HepG2 (cell line): ENCODE measurements around the gene APC2. TPM values are rescaled to one million over a fixed set of nuclear protein-coding genes. Genes with fewer than 3 reads are reported as not detected.
A peak's percentile ranks its signal among the peaks of the same experiment; 100 is the strongest.

ENCODE experiments used
- HMG20B ChIP-seq: conservative IDR thresholded peaks from 2 replicates; pipeline ENCODE4 v1.6.1; 2016; ENCODE audit warnings: missing genetic modification reagents, missing compliant biosample characterization
- HMGA1 ChIP-seq: sonication (generic); formaldehyde crosslinking; conservative IDR thresholded peaks from 2 replicates; pipeline ENCODE4 v1.4.0; 2020; ENCODE audit warnings: missing genetic modification reagents
- HOXA3 ChIP-seq: sonication (generic); formaldehyde crosslinking; IDR thresholded peaks from 2 replicates; pipeline ENCODE4 v1.5.0; 2020; ENCODE audit warnings: missing genetic modification reagents
- IKZF4 ChIP-seq: sonication (generic); formaldehyde crosslinking; IDR thresholded peaks from 2 replicates; pipeline ENCODE4 v1.5.1; 2020; ENCODE audit warnings: borderline replicate concordance, mild to moderate bottlenecking, low read depth, missing genetic modification reagents; ENCODE audit errors: not compliant biosample characterization
- IRX3 ChIP-seq: sonication (generic); formaldehyde crosslinking; IDR thresholded peaks from 2 replicates; pipeline ENCODE4 v1.8.1; 2023; ENCODE audit warnings: mild to moderate bottlenecking, low read depth, missing genetic modification reagents, borderline replicate concordance
- KDM1A ChIP-seq: IDR thresholded peaks from 2 replicates; pipeline ENCODE4 v1.6.1; 2016; ENCODE audit warnings: missing compliant biosample characterization
- KDM2A ChIP-seq: sonication (generic); formaldehyde crosslinking; IDR thresholded peaks from 2 replicates; pipeline ENCODE4 v1.4.0; 2020; ENCODE audit warnings: low read depth, missing genetic modification reagents, borderline replicate concordance
- MIXL1 ChIP-seq: IDR thresholded peaks from 2 replicates; pipeline ENCODE4 v1.6.1; 2016
- MTA3 ChIP-seq: sonication (generic); formaldehyde crosslinking; IDR thresholded peaks from 2 replicates; pipeline ENCODE4 v1.4.0; 2020; ENCODE audit warnings: missing genetic modification reagents
- MXD4 ChIP-seq: IDR thresholded peaks from 2 replicates; pipeline ENCODE4 v1.6.1; 2016; ENCODE audit warnings: mild to moderate bottlenecking, missing biosample characterization, missing genetic modification reagents
- NKX3-1 ChIP-seq: sonication (generic); formaldehyde crosslinking; IDR thresholded peaks from 2 replicates; pipeline ENCODE4 v1.5.0; 2020; ENCODE audit warnings: missing genetic modification reagents
- PRDM10 ChIP-seq: sonication (generic); formaldehyde crosslinking; IDR thresholded peaks from 2 replicates; pipeline ENCODE4 v1.4.0; 2020; ENCODE audit warnings: low read depth, missing genetic modification reagents
- RFXAP ChIP-seq: sonication (generic); formaldehyde crosslinking; IDR thresholded peaks from 2 replicates; pipeline ENCODE4 v1.4.0; 2020; ENCODE audit warnings: missing genetic modification reagents, borderline replicate concordance
- SUZ12 ChIP-seq: fragments of 150-350 bp; IDR thresholded peaks from 2 replicates; pipeline ENCODE4 v1.6.1; 2014; ENCODE audit warnings: low read depth, low read length
- TFAP4 ChIP-seq: sonication (generic); IDR thresholded peaks from 2 replicates; pipeline ENCODE4 v1.6.1; 2016; ENCODE audit warnings: low read depth, borderline replicate concordance
- TRIM24 ChIP-seq: sonication (generic); formaldehyde crosslinking; IDR thresholded peaks from 2 replicates; pipeline ENCODE4 v1.8.0; 2022; ENCODE audit warnings: mild to moderate bottlenecking, missing genetic modification reagents
- YEATS4 ChIP-seq: sonication (generic); formaldehyde crosslinking; IDR thresholded peaks from 2 replicates; pipeline ENCODE4 v1.4.0; 2020; ENCODE audit warnings: missing genetic modification reagents, borderline replicate concordance
- ZBTB37 ChIP-seq: sonication (generic); formaldehyde crosslinking; IDR thresholded peaks from 2 replicates; pipeline ENCODE4 v1.4.0; 2020; ENCODE audit warnings: mild to moderate bottlenecking, missing genetic modification reagents
- ZFP1 ChIP-seq: IDR thresholded peaks from 2 replicates; pipeline ENCODE4 v1.6.1; 2016
- ZNF12 ChIP-seq: sonication (generic); formaldehyde crosslinking; IDR thresholded peaks from 2 replicates; pipeline ENCODE4 v1.5.0; 2020; ENCODE audit warnings: missing genetic modification reagents
- ZNF350 ChIP-seq: sonication (generic); formaldehyde crosslinking; IDR thresholded peaks from 2 replicates; pipeline ENCODE4 v1.4.0; 2020; ENCODE audit warnings: mild to moderate bottlenecking, low read depth, missing genetic modification reagents, borderline replicate concordance
- ZNF556 ChIP-seq: sonication (generic); formaldehyde crosslinking; IDR thresholded peaks from 2 replicates; pipeline ENCODE4 v1.4.0; 2020; ENCODE audit warnings: mild to moderate bottlenecking, missing genetic modification reagents, borderline replicate concordance
- ZNF761 ChIP-seq: sonication (generic); formaldehyde crosslinking; conservative IDR thresholded peaks from 2 replicates; pipeline ENCODE4 v1.4.0; 2020; ENCODE audit warnings: mild to moderate bottlenecking, missing genetic modification reagents
- ZNF800 ChIP-seq: sonication (generic); formaldehyde crosslinking; IDR thresholded peaks from 2 replicates; pipeline ENCODE4 v1.4.0; 2020; ENCODE audit warnings: missing genetic modification reagents
- ZSCAN22 ChIP-seq: sonication (generic); formaldehyde crosslinking; IDR thresholded peaks from 2 replicates; pipeline ENCODE4 v1.4.0; 2020; ENCODE audit warnings: mild to moderate bottlenecking, missing genetic modification reagents
- ZSCAN9 ChIP-seq: IDR thresholded peaks from 2 replicates; pipeline ENCODE4 v1.6.1; 2016; ENCODE audit warnings: borderline replicate concordance
- polyA plus RNA-seq, 8 experiments: library from polyadenylated mRNA; depleted of rRNA in 3 of 8; stranded (reverse) in 7 of 8; unstranded in 1 of 8; fragments of >200 nt; fragmentation: Illumina TruSeq in 4 of 8; extraction: Trizol in 4 of 8; gene quantifications; 2 replicates each; pipeline versions ENCODE4 v1.2.1 to v1.2.3, GENCODE V29; 2011 to 2016; ENCODE audit warnings: low read depth in 4 of 8, missing spikeins in 1 of 8, mixed read lengths in 1 of 8; ENCODE audit not compliant: insufficient read depth in 1 of 8
- total RNA-seq, 5 experiments: library from RNA; depleted of rRNA; stranded (reverse); fragments of >200 nt; fragmentation: Illumina TruSeq; extraction: Trizol; gene quantifications; 2 replicates each; pipeline ENCODE4 v1.2.3, GENCODE V29; 2016; ENCODE audit warnings: low read depth in 1 of 5

APC2 gene
- total and polyA plus RNA-seq, 2 of the 13 experiments (the other 11 are each of a cell fraction or from before 2014, with no cell fraction given) = 0.08 to 0.22 TPM

- no peak for TF ChIP-seq NKX3-1 (CRISPR knock-in tag)
- no peak for TF ChIP-seq ZBTB37 (CRISPR knock-in tag)
- TF ChIP-seq MXD4 (CRISPR knock-in tag) = no peak
- TF ChIP-seq MTA3 (CRISPR knock-in tag) = no peak
- TF ChIP-seq ZSCAN22 (CRISPR knock-in tag) = no peak
- TF ChIP-seq TRIM24 (CRISPR knock-in tag) = no peak
- TF ChIP-seq IKZF4 = no peak
- TF ChIP-seq MIXL1 (CRISPR knock-in tag) = no peak
- TF ChIP-seq TFAP4 = no peak
- TF ChIP-seq RFXAP (CRISPR knock-in tag) = no peak
- TF ChIP-seq SUZ12 = no peak
- no peak for TF ChIP-seq HMG20B
- TF ChIP-seq ZFP1 (CRISPR knock-in tag) = no peak
- no peak for TF ChIP-seq ZNF556 (CRISPR knock-in tag)
- peak; percentile 92 for TF ChIP-seq PRDM10 (CRISPR knock-in tag)
- 0 out of 2 replicates have a peak, but pooled peaks have one; percentile 49 for TF ChIP-seq ZNF350
- no peak for TF ChIP-seq ZSCAN9 (CRISPR knock-in tag)
- peak; percentile 85 for TF ChIP-seq KDM2A (CRISPR knock-in tag)
- peak; percentile 80; the same call in 1 of the 2 replicates for TF ChIP-seq ZNF12 (CRISPR knock-in tag)
- TF ChIP-seq ZNF761 (CRISPR knock-in tag) = no peak
- no peak for TF ChIP-seq ZNF800 (CRISPR knock-in tag)
- TF ChIP-seq YEATS4 (CRISPR knock-in tag) = no peak
- no peak for TF ChIP-seq IRX3 (CRISPR knock-in tag)
- no peak for TF ChIP-seq HOXA3 (CRISPR knock-in tag)
- TF ChIP-seq HMGA1 (CRISPR knock-in tag) = no peak
- TF ChIP-seq KDM1A (CRISPR knock-in tag) = no peak
Measured at GRCh38 chr19:1471010-1471514, 21.1 kb downstream of the APC2 start (continued).
